Natural killer cell (primary cell): Measurements from ENCODE around the gene ABCC1. TPM values are rescaled to one million over a fixed set of nuclear protein-coding genes. Genes with fewer than 3 reads are reported as not detected.
"Not testable (repeated sequence)": the region's sequence is repeated elsewhere in the genome, so short reads cannot be mapped to it uniquely, and the experiment has no call there.

Source experiments
- ATAC-seq, 3 donors: fragments of 150-1000 bp in 2 of 3; fragments of 200-7000 bp in 1 of 3; cut with Tn5 transposase; 1 replicate in 1 of 3; 2 replicates in 2 of 3; pipeline ENCODE4 v1.10.0; 2021; ENCODE audit warnings: mild to moderate bottlenecking in 2 of 3, moderate library complexity in 2 of 3
- DNase-seq, 2 donors: peaks; one replicate each; pipeline versions ENCODE4 v3.0.0 to v3.0.0-alpha.2; 2013 to 2021; ENCODE audit warnings: mixed read lengths in 1 of 2
- H3K27ac ChIP-seq: one replicate; pipeline ENCODE4 v1.5.1; 2013; ENCODE audit warnings: mild to moderate bottlenecking, low read length
- H3K27me3 ChIP-seq: one replicate; pipeline ENCODE4 v1.6.1; 2013; ENCODE audit warnings: low read length; ENCODE audit not compliant: control insufficient read depth, insufficient read depth
- H3K36me3 ChIP-seq: one replicate; pipeline ENCODE4 v1.6.1; 2013; ENCODE audit warnings: low read length; ENCODE audit not compliant: control insufficient read depth, insufficient read depth
- H3K4me1 ChIP-seq: one replicate; pipeline ENCODE4 v1.6.1; 2013; ENCODE audit warnings: low read length; ENCODE audit not compliant: control insufficient read depth, insufficient read depth
- H3K4me3 ChIP-seq: one replicate; pipeline ENCODE4 v1.5.1; 2013; ENCODE audit warnings: low read length
- H3K9me3 ChIP-seq: one replicate; pipeline ENCODE4 v1.6.1; 2013; ENCODE audit warnings: low read length; ENCODE audit not compliant: control insufficient read depth, insufficient read depth
- H3K27ac Mint-ChIP-seq, 2 donors: one replicate each; pipeline ENCODE4 v1.8.0; 2022; ENCODE audit warnings: mild to moderate bottlenecking in 2 of 2, mixed read lengths in 2 of 2, moderate library complexity in 1 of 2
- H3K27me3 Mint-ChIP-seq, 2 donors: one replicate each; pipeline ENCODE4 v1.8.0; 2022; ENCODE audit warnings: low read depth in 2 of 2, mixed read lengths in 2 of 2
- H3K36me3 Mint-ChIP-seq: one replicate; pipeline ENCODE4 v1.8.0; 2022; ENCODE audit warnings: mixed read lengths
- H3K4me1 Mint-ChIP-seq, 2 donors: one replicate each; pipeline ENCODE4 v1.8.0; 2022; ENCODE audit warnings: mixed read lengths in 2 of 2
- H3K4me3 Mint-ChIP-seq: one replicate; pipeline ENCODE4 v1.8.0; 2022; ENCODE audit warnings: mild to moderate bottlenecking, moderate library complexity, mixed read lengths
- H3K9me3 Mint-ChIP-seq, 2 donors: one replicate each; pipeline ENCODE4 v1.8.0; 2022; ENCODE audit warnings: mixed read lengths in 2 of 2
- CTCF ChIP-seq: fragments of 200-600 bp; IDR thresholded peaks from one replicate; pipeline ENCODE4 v1.8.0; 2022; ENCODE audit warnings: antibody characterized with exemption
- WGBS: methylation state at CpG from one replicate; pipeline ENCODE4 v1.1.7; 2013; ENCODE audit warnings: missing lambda C conversion rate; ENCODE audit not compliant: insufficient coverage; 5-methylcytosine and 5-hydroxymethylcytosine counted together
- intact Hi-C: fragments of 100-400 bp; cut with micrococcal nuclease; formaldehyde crosslinking; loops from one replicate; pipeline ENCODE4 v1.14.2; 2022
- total RNA-seq, 4 donors: library from RNA; stranded (reverse); fragments of 120-200 nt in 1 of 4; gene quantifications; one replicate each; pipeline versions ENCODE4 v1.2.3 to v1.2.4, GENCODE V29; 2013 to 2022

ABCC1 gene
- total RNA-seq, 3 donors from 2014 or later (not counting 1 experiment from before 2014, with no cell fraction given) = 24.5 to 53.9 (median 27.9) TPM

GRCh38 chr16:15953929-15954813 is 4.8 kb downstream of the ABCC1 start:
- H3K4me3 ChIP-seq = no peak overlapping the region
- no peak overlapping the region for H3K4me3 Mint-ChIP-seq
- H3K36me3 ChIP-seq = no peaks in the 10 kb centered on the region
- H3K9me3 Mint-ChIP-seq = no peaks in the 10 kb centered on the region
- H3K27me3 Mint-ChIP-seq = no peaks in the 10 kb centered on the region
- WGBS = 83% methylated on average over 14 of the region's 17 CpGs
- DNase-seq (no peak), ATAC-seq (no peak)
- no peak for TF ChIP-seq CTCF
- no peaks in the 10 kb centered on the region for H3K36me3 Mint-ChIP-seq
- H3K4me1 ChIP-seq = peaks cover 47% of the 10 kb centered on the region
- H3K27me3 ChIP-seq = no peaks in the 10 kb centered on the region
- H3K27ac ChIP-seq = no peak overlapping the region
- H3K27ac Mint-ChIP-seq = peak overlapping the region in 1 of 2 donors; percentile 9
- no peaks in the 10 kb centered on the region for H3K9me3 ChIP-seq
- intact Hi-C loops = loop anchor here (5.0 kb wide), 1 partner anchor 67 kb away; the partner anchor contains the start of gene CEP20
- peaks cover 22 to 49% of the 10 kb centered on the region in 2 donors for H3K4me1 Mint-ChIP-seq

- H3K27ac ChIP-seq = no peak overlapping the region
- no peaks in the 10 kb centered on the region for H3K36me3 ChIP-seq
- no peaks in the 10 kb centered on the region for H3K9me3 ChIP-seq
- intact Hi-C loops = loop anchor here (5.0 kb wide), 1 partner anchor 67 kb away; the partner anchor contains the start of gene CEP20
- peak overlapping the region in 1 of 2 donors; percentile 9 for H3K27ac Mint-ChIP-seq
- H3K27me3 ChIP-seq = no peaks in the 10 kb centered on the region
- H3K4me1 ChIP-seq = peaks cover 47% of the 10 kb centered on the region
- H3K4me3 Mint-ChIP-seq = no peak overlapping the region
- peaks cover 22 to 53% of the 10 kb centered on the region in 2 donors for H3K4me1 Mint-ChIP-seq
- no peaks in the 10 kb centered on the region for H3K36me3 Mint-ChIP-seq
- DNase-seq (no peak), ATAC-seq (no peak)
- no peak for TF ChIP-seq CTCF
- no peak overlapping the region for H3K4me3 ChIP-seq
- no peaks in the 10 kb centered on the region for H3K27me3 Mint-ChIP-seq
- H3K9me3 Mint-ChIP-seq = no peaks in the 10 kb centered on the region
- 69% methylated on average over 11 of the region's 11 CpGs for WGBS
Observed at GRCh38 chr16:15954814-15955151, 5.4 kb downstream of the ABCC1 start.

DNA sequence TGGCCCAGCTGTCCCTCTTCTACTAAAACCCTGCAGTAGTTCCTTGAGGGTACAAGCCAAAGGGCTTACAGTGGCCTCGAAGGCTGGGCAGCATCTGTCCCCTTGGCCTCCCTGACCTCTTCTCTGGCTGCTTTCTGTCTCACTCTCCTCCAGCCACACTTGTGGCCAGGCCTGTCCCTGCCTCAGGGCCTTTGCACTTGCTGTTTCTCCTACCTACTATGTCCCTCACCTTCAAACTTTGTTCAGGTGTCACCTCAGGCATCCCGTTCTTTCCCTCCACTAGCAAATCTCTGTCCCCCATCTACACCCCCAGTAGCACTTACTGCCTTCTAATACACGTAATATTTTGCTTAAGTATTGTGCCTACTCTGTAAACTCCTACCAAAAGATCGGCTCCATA is 6.0 kb downstream of the ABCC1 start:
- Histone ChIP-seq H3K9me3 (no peaks in the 10 kb centered on the region), H3K4me3 (no peak overlapping the region), H3K27me3 (no peaks in the 10 kb centered on the region), H3K27ac (no peak overlapping the region), H3K4me1 (peaks cover 46% of the 10 kb centered on the region), H3K36me3 (no peaks in the 10 kb centered on the region)
- Mint-ChIP-seq H3K36me3 (no peaks in the 10 kb centered on the region), H3K9me3 (no peaks in the 10 kb centered on the region), H3K27me3 (no peaks in the 10 kb centered on the region), H3K4me1 (peaks cover 21 to 55% of the 10 kb centered on the region in 2 donors), H3K4me3 (no peak overlapping the region), H3K27ac (peak overlapping the region in 1 of 2 donors; percentile 51)
- DNase-seq (no peak), ATAC-seq (no peak)
- 91% methylated on average over 4 of the region's 4 CpGs for WGBS
- no peak for TF ChIP-seq CTCF
- intact Hi-C loops = no loop called here

- 81% methylated on average over 6 of the region's 6 CpGs for WGBS
- peaks cover 47% of the 10 kb centered on the region for H3K4me1 ChIP-seq
- H3K9me3 Mint-ChIP-seq, H3K36me3 ChIP-seq, H3K36me3 Mint-ChIP-seq, H3K9me3 ChIP-seq, intact Hi-C loops, H3K4me3 Mint-ChIP-seq, H3K27ac ChIP-seq, H3K27me3 ChIP-seq, ATAC-seq, H3K4me3 ChIP-seq, H3K27me3 Mint-ChIP-seq: not testable (repeated sequence)
- Mint-ChIP-seq H3K27ac (peak overlapping the region in 1 of 2 donors; percentile 51), H3K4me1 (peaks cover 21 to 55% of the 10 kb centered on the region in 2 donors)
- DNase-seq = peak in 1 of 2 donors; percentile 39
Observed at GRCh38 chr16:15956106-15956505, 6.7 kb downstream of the ABCC1 start.
